Mammary epithelial cell (primary cell): ENCODE measurements around the gene FTSJ1.

Source experiments
- CTCF ChIP-seq, 2 donors: IDR thresholded peaks in 1 of 2; conservative IDR thresholded peaks in 1 of 2; 2 replicates each; pipeline ENCODE4 v1.5.1; 2011 to 2012; ENCODE audit warnings: inconsistent platforms in 2 of 2, low read length in 2 of 2, mild to moderate bottlenecking in 2 of 2, control low read depth in 1 of 2, low read depth in 1 of 2; ENCODE audit not compliant: insufficient read depth in 1 of 2; ENCODE audit errors: extremely low read depth in 1 of 2
- EZH2 ChIP-seq: IDR thresholded peaks from 2 replicates; pipeline ENCODE4 v1.6.1; 2012; ENCODE audit warnings: low read length, inconsistent platforms, borderline replicate concordance

GRCh38 chrX:48472851-48473703 lies 2.9 kb upstream of the FTSJ1 start:
- TF ChIP-seq CTCF (conservative IDR thresholded peaks at IDR 0.05 in 1 of 2, IDR thresholded peaks at IDR 0.05 in 1 of 2; ENCODE audit: extremely low read depth in 1 of 2, insufficient read depth in 1 of 2, low read depth in 1 of 2, low read length in 2 of 2) (no peak), EZH2 (no peak)
